Activated CD4-positive, alpha-beta T cell treated with anti-CD3 and anti-CD28 coated beads, Interleukin-2, Interleukin-6, amounts not matched to agents 100 ng/mL and 50 ng/mL, durations not matched to agents 16 hours and 8 hours (primary cell): ENCODE results near the gene BRAT1.

Experiments
- DNase-seq: peaks from one replicate; pipeline ENCODE4 v3.0.0-alpha.2; 2020

BRAT1 gene

GRCh38 chr7:2494191-2495130 is 60.9 kb downstream of the BRAT1 start:
- DNase-seq, result no peak

GRCh38 chr7:2493205-2494164 is 61.8 kb downstream of the BRAT1 start:
- DNase-seq, result no peak

GRCh38 chr7:2492038-2492437 is 63.3 kb downstream of the BRAT1 start:
- DNase-seq, result no peak

GRCh38 chr7:2490181-2490651 is 65.1 kb downstream of the BRAT1 start:
- no peak for DNase-seq

- DNase-seq, result no peak
Measured at GRCh38 chr7:2488681-2489080, 66.6 kb downstream of the BRAT1 start.

- DNase-seq, result no peak
Measured at GRCh38 chr7:2488272-2488645, 67.1 kb downstream of the BRAT1 start.
